ENCODE results near the gene IFIT2.
A peak's percentile ranks its signal among the peaks of the same experiment; 100 is the strongest.
"Not testable (repeated sequence)": the region's sequence is repeated elsewhere in the genome, so short reads cannot be mapped to it uniquely, and the experiment has no call there.

Gene IFIT2

DNA sequence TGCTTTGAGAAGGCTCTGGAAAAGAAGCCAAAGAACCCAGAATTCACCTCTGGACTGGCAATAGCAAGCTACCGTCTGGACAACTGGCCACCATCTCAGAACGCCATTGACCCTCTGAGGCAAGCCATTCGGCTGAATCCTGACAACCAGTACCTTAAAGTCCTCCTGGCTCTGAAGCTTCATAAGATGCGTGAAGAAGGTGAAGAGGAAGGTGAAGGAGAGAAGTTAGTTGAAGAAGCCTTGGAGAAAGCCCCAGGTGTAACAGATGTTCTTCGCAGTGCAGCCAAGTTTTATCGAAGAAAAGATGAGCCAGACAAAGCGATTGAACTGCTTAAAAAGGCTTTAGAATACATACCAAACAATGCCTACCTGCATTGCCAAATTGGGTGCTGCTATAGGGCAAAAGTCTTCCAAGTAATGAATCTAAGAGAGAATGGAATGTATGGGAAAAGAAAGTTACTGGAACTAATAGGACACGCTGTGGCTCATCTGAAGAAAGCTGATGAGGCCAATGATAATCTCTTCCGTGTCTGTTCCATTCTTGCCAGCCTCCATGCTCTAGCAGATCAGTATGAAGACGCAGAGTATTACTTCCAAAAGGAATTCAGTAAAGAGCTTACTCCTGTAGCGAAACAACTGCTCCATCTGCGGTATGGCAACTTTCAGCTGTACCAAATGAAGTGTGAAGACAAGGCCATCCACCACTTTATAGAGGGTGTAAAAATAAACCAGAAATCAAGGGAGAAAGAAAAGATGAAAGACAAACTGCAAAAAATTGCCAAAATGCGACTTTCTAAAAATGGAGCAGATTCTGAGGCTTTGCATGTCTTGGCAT lies 4.8 kb downstream of the IFIT2 start:
- DNase-seq: peak in 1 of 58 donors; percentile 25

GRCh38 chr10:89307269-89307577 lies 5.4 kb downstream of the IFIT2 start:
- no peak for DNase-seq

DNA sequence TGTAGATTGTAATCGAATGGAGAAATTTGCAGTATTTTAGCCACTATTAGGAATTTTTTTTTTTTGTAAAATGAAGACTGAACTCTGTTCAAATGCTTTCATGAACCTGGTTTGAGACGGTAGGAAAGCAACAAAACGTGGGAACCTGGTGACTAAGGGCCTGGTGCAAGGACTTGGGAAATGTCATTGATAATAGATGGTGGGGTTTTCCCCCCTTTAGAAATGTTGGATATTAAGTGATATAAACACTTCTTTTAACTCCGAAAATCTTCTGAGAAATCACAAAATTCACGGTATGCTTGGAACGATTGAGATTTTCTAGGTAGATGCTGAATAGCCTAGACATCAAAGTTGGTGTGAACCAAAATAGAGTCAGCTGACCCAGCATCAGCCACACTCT lies 6.4 kb downstream of the IFIT2 start:
- no peak for DNase-seq

- DNase-seq: no peak
These were observed 6.9 kb downstream of the IFIT2 start for GRCh38 chr10:89308736-89309135.

DNA sequence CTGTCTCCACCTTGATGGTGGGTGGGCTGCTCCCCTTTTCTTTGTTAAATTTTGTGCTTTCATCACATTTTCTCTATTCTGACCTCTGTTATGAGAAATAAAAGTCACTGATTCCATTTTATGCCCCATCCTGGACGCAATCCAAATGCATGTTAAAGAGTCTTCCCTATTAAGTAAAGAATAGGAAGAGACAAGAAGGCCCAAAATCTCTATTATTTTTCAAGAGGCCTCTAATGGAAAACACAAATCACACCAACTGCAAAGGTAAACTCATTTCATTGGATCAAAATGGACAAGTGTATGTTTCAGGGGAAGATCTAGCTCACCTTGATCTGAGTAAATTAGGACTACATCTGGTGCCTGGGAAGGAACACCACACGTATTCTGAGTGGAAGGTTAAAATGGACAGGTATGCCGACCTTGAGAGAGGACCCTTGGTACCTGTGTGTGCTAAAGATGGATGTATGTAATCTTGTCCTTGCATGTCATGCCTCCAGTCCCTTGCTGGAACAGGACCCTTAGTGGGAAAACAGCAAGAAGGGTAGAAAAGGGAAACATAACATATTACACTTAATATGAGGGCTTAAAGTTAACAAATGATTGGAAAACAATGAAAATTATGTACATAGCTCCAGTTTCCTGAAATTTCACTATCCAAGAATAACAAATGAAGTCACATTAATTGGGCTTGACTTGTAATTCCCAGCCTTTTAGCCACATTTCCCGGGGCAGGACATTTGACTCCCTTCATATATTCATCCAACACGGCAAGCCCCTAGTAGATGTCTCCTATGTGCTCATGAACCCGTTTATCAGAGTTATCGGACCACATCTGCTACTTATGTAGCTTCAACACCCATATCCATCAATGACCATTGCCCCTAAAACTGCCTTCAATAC lies 7.6 kb downstream of the IFIT2 start:
- no peak for DNase-seq

DNA sequence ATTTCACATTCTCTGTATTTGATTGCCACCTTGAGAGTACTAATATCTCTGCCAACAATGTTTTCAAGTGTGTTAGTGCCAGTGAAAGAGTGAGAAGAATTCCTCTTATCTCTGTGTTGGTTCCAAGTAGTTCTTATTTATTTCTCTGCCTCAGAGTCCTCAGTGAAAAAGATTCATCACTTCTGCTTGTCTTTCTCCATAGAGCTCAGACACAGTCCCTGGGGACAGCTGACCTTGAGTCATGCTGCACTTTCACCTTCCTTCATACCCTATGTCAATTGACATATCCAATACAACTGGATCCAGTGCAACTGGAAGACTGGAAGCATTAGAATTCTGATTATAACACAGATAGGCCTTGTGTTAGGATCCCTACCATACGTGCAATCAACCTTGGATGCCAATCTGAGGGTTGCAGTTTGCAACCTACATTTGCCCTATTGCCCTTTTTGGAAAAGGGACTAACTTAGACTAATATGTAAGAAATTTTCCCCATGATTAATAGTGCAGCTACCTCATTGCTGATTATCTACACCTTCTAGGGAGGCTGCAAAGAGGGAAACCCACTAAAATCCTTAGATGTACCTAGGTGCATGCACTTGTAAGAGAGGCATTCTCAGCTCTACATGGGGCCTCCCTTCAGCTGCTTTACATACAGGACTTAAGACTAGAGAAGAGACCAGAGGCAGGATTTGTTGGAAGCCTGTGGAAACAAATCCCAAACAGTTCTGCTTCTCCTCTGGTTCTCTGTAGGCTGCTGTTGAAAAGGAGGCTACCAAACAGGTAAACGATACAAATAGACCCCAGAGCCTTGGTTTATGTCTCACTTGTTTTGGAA lies 8.4 kb downstream of the IFIT2 start:
- no peak for DNase-seq

DNA sequence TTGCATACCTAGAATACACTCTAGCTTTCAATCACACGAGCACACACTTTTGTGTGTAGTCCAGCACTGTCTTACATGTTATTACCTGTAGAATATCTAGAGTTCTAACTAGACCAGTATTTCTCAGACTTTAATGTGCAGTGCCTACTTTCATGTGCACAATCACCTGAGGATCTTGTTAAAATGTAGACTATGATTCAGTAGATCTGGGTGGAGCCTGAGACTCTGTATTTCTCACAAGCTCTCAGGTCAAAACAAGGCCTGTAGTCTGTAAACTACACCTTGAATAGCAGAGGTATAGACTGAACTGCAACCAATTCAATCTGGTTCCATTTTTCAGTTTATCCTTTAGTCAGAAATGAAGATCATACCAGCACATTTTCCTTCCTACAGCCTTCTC lies 11.1 kb downstream of the IFIT2 start:
- no peak for DNase-seq

DNA sequence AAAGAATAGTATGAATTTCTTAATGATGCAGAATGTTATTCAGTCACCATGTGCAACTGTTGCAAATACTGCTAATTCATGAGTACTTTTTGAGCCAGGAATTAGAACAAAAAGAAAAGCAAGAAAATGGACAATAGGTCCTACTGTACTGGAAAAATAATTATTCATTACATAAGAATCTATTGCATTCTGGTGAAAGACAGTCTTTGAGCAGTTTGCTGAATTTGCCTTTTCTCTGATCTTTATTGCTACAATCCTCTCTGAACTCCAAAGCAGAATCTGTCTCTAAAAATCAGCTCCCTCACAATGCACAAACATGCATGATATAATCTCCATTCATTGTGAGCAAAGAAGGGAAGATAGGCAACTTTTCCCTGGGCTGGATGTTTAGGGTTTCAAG lies 12.8 kb downstream of the IFIT2 start:
- DNase-seq: peak in 3 of 58 donors; percentile 17 to 78 (median 27)

DNA sequence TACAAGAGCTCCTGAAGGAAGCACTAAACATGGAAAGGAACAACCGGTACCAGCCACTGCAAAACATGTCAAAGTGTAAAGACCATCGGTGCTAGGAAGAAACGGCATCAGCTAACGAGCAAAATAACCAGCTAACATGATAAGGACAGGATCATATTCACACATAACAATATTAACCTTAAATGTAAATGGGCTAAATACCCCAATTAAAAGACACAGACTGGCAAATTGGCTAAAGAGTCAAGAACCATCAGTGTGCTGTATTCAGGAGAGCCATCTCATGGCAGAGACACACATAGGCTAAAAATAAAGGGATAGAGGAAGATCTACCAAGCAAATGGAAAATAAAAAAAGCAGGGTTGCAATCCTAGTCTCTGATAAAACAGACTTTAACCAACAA lies 16.2 kb downstream of the IFIT2 start:
- DNase-seq: not testable (repeated sequence)

DNA sequence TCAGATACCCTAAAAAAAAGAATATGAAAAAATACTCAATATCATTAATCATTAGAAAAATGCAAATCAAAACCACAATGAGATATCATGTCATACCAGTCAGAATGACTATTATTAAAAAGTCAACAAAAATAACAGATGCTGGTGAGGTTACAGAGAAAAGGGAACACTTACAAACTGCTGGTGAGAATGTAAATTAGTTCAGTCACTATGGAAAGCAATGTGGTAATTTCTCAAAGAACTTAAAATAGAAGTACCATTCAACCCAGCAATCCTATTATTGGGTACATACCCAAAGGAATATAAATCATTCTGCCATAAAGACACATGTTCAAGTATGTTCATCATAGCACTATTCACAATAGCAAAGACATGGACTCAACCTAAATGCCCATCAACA lies 23.2 kb downstream of the IFIT2 start:
- DNase-seq: not testable (repeated sequence)

DNA sequence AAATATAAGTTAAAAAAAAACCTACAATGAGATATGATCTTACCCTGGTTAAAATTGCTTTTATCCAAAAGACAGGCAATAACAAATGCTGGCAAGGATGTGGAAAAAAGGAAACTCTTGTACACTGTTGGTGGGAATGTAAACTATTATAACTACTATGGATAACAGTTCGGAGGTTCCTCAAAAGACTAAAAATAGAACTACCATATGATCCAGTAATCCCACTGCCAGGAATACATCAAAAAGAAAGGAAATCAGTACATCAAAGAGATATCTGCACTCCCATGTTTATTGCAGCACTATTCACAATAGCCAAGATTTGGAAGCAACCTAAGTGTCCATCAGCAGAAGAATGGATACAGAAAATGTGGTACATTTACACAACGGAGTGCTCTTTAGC lies 24.0 kb downstream of the IFIT2 start:
- not testable (repeated sequence) for DNase-seq

GRCh38 chr10:89327803-89328441 lies 26.1 kb downstream of the IFIT2 start, which contains the start of gene IFIT3:
Gene IFIT3, plus strand, starts transcription at chr10:89327997. Its CDS starts 77 bp downstream, at chr10:89328074.
- DNase-seq: peak in 36 of 58 donors; percentile 14 to 78 (median 49)

- no peak for DNase-seq
These were observed 27.3 kb downstream of the IFIT2 start for GRCh38 chr10:89329151-89329550.

DNA sequence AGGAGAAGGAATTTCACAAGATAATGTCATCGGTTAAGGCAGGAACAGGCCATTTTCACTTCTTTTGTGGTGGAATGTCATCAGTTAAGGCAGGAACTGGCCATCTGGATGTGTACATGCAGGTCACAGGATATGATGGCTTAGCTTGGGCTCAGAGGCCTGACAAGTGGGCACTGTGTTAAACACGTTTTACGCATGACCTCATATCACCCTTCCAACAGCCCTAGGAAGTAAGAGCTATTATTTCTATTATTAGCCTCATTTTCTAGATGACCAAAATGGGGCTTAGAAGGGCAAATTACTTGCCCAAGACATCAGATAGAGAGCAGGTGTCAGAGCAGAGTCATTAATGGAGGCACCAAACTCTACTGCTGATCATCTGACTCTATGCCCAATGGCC lies 28.2 kb downstream of the IFIT2 start:
- DNase-seq: not testable (repeated sequence)

GRCh38 chr10:89330537-89331212 lies 28.8 kb downstream of the IFIT2 start:
- no peak for DNase-seq

DNA sequence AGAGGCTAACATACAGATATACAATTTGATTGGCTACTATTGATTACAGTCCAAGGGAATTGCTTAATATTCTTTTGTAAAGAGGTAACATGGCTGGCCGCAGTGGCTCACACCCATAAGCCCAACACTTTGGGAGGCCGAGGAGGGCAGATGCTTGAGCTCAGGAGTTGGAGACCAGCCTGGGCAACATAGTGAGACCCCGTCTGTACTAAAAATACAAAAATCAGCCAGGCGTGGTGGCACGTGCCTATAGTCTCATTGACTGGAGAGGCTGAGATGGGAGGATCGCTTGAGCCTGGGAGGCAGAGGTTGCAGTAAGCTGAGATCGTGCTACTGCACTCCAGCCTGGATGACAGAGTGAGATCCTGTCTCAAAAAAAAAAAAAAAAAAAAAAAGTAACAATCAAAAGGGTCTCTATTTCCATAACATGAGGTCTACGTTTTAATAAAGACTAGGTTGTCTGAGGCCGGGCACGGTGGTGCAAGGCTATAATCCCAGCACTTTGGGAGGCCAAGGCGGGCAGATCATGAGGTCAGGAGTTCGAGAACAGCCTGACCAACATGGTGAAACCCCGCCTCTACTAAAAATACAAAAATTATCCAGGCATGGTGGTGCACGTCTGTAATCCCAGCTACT lies 29.8 kb downstream of the IFIT2 start:
- DNase-seq: not testable (repeated sequence)

- peak in 5 of 58 donors; percentile 18 to 75 (median 34) for DNase-seq
These were observed 30.3 kb downstream of the IFIT2 start for GRCh38 chr10:89332123-89332633.

DNA sequence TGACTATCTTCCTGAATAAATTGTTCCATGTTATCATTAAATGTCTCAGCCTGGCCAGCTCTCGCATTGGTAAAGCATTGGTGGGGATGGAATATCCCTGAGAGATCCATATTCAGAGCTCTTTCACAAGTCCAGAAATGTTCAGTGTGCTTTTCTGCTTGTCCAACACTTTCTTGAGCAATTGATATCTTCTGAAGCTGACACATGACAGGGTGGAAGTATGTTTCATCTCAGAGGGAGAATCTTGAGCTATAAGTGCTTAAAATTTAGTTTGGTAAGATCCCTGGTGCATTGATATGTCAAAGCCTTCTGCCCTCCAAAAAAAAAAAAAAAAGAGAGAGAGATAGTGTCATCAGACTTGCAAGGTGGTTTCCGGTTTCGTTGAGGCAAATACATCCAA lies 33.4 kb downstream of the IFIT2 start:
- no peak for DNase-seq

DNA sequence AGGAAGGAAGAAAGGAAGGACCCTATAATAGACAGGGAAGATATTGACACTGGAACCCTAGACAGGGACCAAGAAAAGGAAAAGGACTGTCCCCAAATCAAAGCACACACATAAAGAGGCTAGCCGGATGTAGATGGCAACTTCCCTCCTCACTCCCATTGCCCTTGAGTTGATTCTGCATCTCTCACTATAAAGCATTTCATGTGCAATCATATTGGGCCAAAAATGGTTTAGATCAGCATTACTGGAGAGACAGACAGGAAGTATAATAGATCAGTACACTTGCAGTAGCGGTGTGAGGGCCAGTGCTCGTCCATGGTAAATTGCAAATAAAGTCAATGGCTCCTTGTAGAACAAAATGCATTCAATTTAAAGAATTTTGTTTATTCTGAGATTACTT lies 34.4 kb downstream of the IFIT2 start:
- DNase-seq: no peak

GRCh38 chr10:89337484-89337883 lies 35.6 kb downstream of the IFIT2 start:
- DNase-seq: peak in 1 of 58 donors; percentile 11

All from anterior cingulate cortex (tissue), 58 donors.